ENCODE data around the gene AXL. TPM values are rescaled to one million over a fixed set of nuclear protein-coding genes. Genes with fewer than 3 reads are reported as not detected.
"Not testable (repeated sequence)": the region's sequence is repeated elsewhere in the genome, so short reads cannot be mapped to it uniquely, and the experiment has no call there.

Gene AXL
- 250 and 265 TPM in 2 replicates for total RNA-seq
- long read RNA-seq, full-length matches to known transcripts: 1 of 26 reads
- long read RNA-seq, partial matches to known transcripts: 6 of 26 reads
- long read RNA-seq, other reads (novel, unspliced or antisense): 19 of 26 reads

GRCh38 chr19:41218615-41219507 lies at the start of gene AXL:
TSS of gene AXL (plus strand) at chr19:41219223. CDS start at chr19:41219393, 170 bp downstream.
- TF ChIP-seq CTCF (IDR thresholded peaks at IDR 0.05): no peak
- peak; percentile 90 for DNase-seq (ENCODE audit: extremely low spot score, unreplicated experiment)
- Mint-ChIP-seq H3K27ac (ENCODE audit: unreplicated experiment) (peak within 1 kb of the TSS; percentile 96), H3K4me1 (ENCODE audit: unreplicated experiment) (peaks cover 51% of the 10 kb centered on the region), H3K27me3 (ENCODE audit: unreplicated experiment) (no peaks in the 10 kb centered on the region), H3K36me3 (ENCODE audit: unreplicated experiment) (peaks cover 11% of the 10 kb centered on the region), H3K4me3 (ENCODE audit: unreplicated experiment) (peak within 1 kb of the TSS; percentile 94), H3K9me3 (ENCODE audit: unreplicated experiment) (no peaks in the 10 kb centered on the region)

GRCh38 chr19:41172297-41173164 lies 46.5 kb upstream of the AXL start:
- H3K36me3 Mint-ChIP-seq (ENCODE audit: unreplicated experiment): no peaks in the 10 kb centered on the region
- H3K4me1 Mint-ChIP-seq (ENCODE audit: unreplicated experiment): peaks cover 9% of the 10 kb centered on the region
- TF ChIP-seq CTCF (IDR thresholded peaks at IDR 0.05): no peak
- H3K27ac Mint-ChIP-seq (ENCODE audit: unreplicated experiment): no peak overlapping the region
- H3K27me3 Mint-ChIP-seq (ENCODE audit: unreplicated experiment): peaks cover 12% of the 10 kb centered on the region
- DNase-seq (ENCODE audit: extremely low spot score, unreplicated experiment): no peak
- no peaks in the 10 kb centered on the region for H3K9me3 Mint-ChIP-seq (ENCODE audit: unreplicated experiment)
- H3K4me3 Mint-ChIP-seq (ENCODE audit: unreplicated experiment): no peak overlapping the region

DNA sequence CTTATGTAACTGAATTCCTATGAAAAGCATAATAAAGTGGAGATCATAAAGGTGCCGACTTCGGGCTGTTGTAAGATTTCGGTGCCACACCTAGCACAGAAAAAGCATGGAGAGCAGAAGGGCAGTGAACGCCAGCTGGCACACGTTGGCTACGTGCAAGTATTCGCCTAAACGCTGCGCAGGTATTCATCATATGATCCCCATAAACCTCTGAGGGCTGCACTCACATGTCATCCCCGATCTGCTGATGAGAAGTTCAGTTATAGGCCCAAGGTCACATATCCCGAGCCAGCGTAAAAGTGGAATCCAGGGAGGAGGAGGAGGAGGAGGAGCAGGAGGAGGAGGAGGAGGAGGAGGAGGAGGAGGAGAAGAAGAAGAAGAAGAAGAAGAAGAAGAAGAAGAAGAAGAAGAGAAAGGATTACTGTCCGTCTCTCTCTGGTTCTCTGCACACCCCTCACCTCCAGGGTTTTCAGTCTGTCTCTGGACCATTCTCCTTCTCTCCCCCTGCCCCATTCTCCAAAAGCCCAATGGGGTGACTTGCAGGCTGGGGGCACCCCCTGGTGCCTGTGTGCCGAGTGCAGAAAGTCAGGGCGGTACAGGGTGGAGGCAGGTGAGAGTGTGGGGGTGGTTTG lies 44.6 kb upstream of the AXL start:
- H3K4me3 Mint-ChIP-seq (ENCODE audit: unreplicated experiment): no peak overlapping the region
- no peak for TF ChIP-seq CTCF (IDR thresholded peaks at IDR 0.05)

GRCh38 chr19:41175801-41176777 lies 42.9 kb upstream of the AXL start:
- Mint-ChIP-seq H3K4me3 (ENCODE audit: unreplicated experiment) (peak overlapping the region; percentile 12), H3K36me3 (ENCODE audit: unreplicated experiment) (no peaks in the 10 kb centered on the region), H3K9me3 (ENCODE audit: unreplicated experiment) (no peaks in the 10 kb centered on the region), H3K4me1 (ENCODE audit: unreplicated experiment) (peaks cover 9% of the 10 kb centered on the region), H3K27ac (ENCODE audit: unreplicated experiment) (no peak overlapping the region), H3K27me3 (ENCODE audit: unreplicated experiment) (peaks cover 3% of the 10 kb centered on the region)
- no peak for TF ChIP-seq CTCF (IDR thresholded peaks at IDR 0.05)
- DNase-seq (ENCODE audit: extremely low spot score, unreplicated experiment): no peak

More for the DNA sequence above, 44.6 kb upstream of the AXL start:
- Mint-ChIP-seq H3K27me3 (ENCODE audit: unreplicated experiment) (peaks cover 6% of the 10 kb centered on the region), H3K9me3 (ENCODE audit: unreplicated experiment) (no peaks in the 10 kb centered on the region), H3K36me3 (ENCODE audit: unreplicated experiment) (no peaks in the 10 kb centered on the region), H3K4me1 (ENCODE audit: unreplicated experiment) (peaks cover 9% of the 10 kb centered on the region), H3K27ac (ENCODE audit: unreplicated experiment) (no peak overlapping the region)
- DNase-seq (ENCODE audit: extremely low spot score, unreplicated experiment): no peak

DNA sequence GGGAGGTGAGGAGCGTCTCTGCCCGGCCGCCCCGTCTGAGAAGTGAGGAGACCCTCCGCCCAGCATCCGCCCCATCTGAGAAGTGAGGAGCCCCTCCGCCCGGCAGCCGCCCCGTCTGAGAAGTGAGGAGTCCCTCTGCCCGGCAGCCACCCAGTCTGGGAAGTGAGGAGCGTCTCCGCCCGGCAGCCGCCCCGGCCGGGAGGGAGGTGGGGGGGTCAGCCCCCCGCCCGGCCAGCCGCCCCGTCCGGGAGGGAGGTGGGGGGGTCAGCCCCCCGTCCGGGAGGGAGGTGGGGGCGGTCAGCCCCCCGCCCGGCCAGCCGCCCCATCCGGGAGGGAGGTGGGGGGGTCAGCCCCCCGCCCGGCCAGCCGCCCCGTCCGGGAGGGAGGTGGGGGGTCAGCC lies 38.9 kb upstream of the AXL start:
- not testable (repeated sequence) for H3K36me3 Mint-ChIP-seq (ENCODE audit: unreplicated experiment); H3K4me3 Mint-ChIP-seq (ENCODE audit: unreplicated experiment); H3K27ac Mint-ChIP-seq (ENCODE audit: unreplicated experiment); H3K27me3 Mint-ChIP-seq (ENCODE audit: unreplicated experiment); DNase-seq (ENCODE audit: extremely low spot score, unreplicated experiment); H3K4me1 Mint-ChIP-seq (ENCODE audit: unreplicated experiment); H3K9me3 Mint-ChIP-seq (ENCODE audit: unreplicated experiment)

All from osteocyte (in vitro differentiated cells).